ENCODE data around the gene INPP5F. TPM values are rescaled to one million over a fixed set of nuclear protein-coding genes. Genes with fewer than 3 reads are reported as not detected.

INPP5F gene
- total and polyA plus RNA-seq, 10 of the 15 experiments (the other 5 are each of a cell fraction or from before 2014, with no cell fraction given), result 6.0 to 49.3 (median 34.3) TPM

DNA sequence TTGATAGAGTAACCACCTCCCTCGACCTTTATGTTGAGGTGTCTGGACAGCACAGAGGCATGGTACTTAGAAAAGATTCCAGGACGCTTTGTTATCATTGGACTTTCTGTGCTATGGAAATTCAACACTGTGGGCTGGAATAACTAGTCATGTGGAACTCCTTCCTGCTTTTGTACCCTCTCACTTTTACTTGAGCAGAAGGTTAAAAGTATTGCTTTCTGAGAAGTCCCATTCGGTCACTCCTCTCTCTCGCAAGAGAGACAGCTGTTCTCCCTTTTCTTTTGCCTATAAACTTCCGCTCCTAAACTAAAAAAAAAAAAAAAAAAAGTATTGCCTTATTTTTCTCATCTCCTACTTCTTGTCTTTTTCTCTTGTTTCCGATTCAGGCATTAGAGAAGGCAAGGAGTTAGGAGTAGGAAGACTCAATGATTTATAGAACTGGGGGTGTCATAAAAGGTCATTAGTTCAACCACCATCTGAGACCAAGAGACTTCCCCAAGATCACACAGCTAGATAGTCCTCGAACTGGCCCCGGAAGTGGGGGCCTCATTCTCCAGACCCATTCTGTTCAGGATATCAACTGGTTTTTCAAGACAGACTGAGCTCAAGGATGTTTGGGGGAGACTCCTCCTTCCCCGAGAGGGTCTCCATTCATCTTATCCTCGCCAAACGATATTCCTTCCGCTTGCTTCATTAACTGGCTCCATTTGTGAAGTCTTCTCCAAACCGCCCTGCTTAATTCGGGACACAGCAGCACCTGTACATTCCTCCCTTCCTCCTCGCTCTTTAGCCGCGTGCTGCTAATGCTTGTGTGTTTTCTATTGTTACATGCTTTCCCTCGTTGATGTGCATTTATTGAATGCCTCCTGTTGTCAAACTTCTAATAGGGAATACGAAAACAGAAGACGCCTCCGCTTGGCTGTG is 995 bp upstream of the INPP5F start:
- peak; percentile 35 for ATAC-seq
- WGBS (ENCODE audit: insufficient coverage, insufficient replicate concordance, low lambda C conversion rate, missing lambda C conversion rate), result 3% methylated on average over 20 of the region's 21 CpGs
- intact Hi-C loops (cut with micrococcal nuclease; ENCODE audit: unreplicated experiment) (loop anchor here (1.0 kb wide), 2 partner anchors 16 to 21 kb away; no protein-coding TSS in a partner anchor), in situ Hi-C loops (cut with MboI) (no loop called here)
- DNase-seq (ENCODE audit: low read depth, low spot score), result no peak
- H3K27ac ChIP-seq (ENCODE audit: control insufficient read depth, insufficient read depth), result peak overlapping the region; percentile 82
- peak overlapping the region; percentile 76 for H2AFZ ChIP-seq (ENCODE audit: control insufficient read depth, low read depth, low read length)
- peaks cover 17% of the 10 kb centered on the region for H3K4me1 ChIP-seq (ENCODE audit: control insufficient read depth, insufficient read depth, low read length)
- ChIA-PET SMC1A (ENCODE audit: uncharacterized antibody, unreplicated experiment) (interaction anchor here (0.7 to 6.3 kb wide), 17 partner anchors 8 to 138 kb away, joined by 3 to 165 read pairs (median 5); no protein-coding TSS in a partner anchor), CTCF (interaction anchor here (0.6 to 6.2 kb wide), 17 partner anchors 8 to 641 kb away, joined by 3 to 68 read pairs (median 7); no protein-coding TSS in a partner anchor), RAD21 (ENCODE audit: unreplicated experiment) (interaction anchor here (0.6 to 8.5 kb wide), 18 partner anchors 10 to 599 kb away, joined by 3 to 143 read pairs (median 6); partner anchors contain the start of gene MCMBP), POLR2A (interaction anchor here (0.5 to 6.1 kb wide), 21 partner anchors 10 to 1680 kb away, joined by 3 to 85 read pairs (median 6); partner anchors contain the start of gene MCMBP)
- H3K36me3 ChIP-seq (ENCODE audit: control insufficient read depth in 2 of 2, insufficient read depth in 2 of 2, low read length in 1 of 2), result no peaks in the 10 kb centered on the region
- peak overlapping the region; percentile 95 for H3K4me2 ChIP-seq (ENCODE audit: control insufficient read depth, insufficient read depth)
- H3K79me2 ChIP-seq (ENCODE audit: control insufficient read depth, insufficient read depth, low read length), result peaks cover 1% of the 10 kb centered on the region; the same call in 1 of the 2 replicates
- TSS peak; percentile 94 for BruUV-seq (replicated peaks)
- H4K20me1 ChIP-seq (ENCODE audit: control insufficient read depth, insufficient read depth), result no peaks in the 10 kb centered on the region
- peak; percentile 78 for FAIRE-seq
- H3K27me3 ChIP-seq (replicated peaks in 1 of 2; ENCODE audit: control insufficient read depth in 2 of 2, insufficient read depth in 2 of 2, low read length in 1 of 2), result no peaks in the 10 kb centered on the region
- peak overlapping the region; percentile 64 for H3K4me3 ChIP-seq
- no peaks in the 10 kb centered on the region for H3K9me3 ChIP-seq (replicated peaks; ENCODE audit: control insufficient read depth, insufficient read depth, low read length)
- H3K9ac ChIP-seq (ENCODE audit: control insufficient read depth, insufficient read depth, low read length), result peak overlapping the region; percentile 78
- TF ChIP-seq, protein P1, sequence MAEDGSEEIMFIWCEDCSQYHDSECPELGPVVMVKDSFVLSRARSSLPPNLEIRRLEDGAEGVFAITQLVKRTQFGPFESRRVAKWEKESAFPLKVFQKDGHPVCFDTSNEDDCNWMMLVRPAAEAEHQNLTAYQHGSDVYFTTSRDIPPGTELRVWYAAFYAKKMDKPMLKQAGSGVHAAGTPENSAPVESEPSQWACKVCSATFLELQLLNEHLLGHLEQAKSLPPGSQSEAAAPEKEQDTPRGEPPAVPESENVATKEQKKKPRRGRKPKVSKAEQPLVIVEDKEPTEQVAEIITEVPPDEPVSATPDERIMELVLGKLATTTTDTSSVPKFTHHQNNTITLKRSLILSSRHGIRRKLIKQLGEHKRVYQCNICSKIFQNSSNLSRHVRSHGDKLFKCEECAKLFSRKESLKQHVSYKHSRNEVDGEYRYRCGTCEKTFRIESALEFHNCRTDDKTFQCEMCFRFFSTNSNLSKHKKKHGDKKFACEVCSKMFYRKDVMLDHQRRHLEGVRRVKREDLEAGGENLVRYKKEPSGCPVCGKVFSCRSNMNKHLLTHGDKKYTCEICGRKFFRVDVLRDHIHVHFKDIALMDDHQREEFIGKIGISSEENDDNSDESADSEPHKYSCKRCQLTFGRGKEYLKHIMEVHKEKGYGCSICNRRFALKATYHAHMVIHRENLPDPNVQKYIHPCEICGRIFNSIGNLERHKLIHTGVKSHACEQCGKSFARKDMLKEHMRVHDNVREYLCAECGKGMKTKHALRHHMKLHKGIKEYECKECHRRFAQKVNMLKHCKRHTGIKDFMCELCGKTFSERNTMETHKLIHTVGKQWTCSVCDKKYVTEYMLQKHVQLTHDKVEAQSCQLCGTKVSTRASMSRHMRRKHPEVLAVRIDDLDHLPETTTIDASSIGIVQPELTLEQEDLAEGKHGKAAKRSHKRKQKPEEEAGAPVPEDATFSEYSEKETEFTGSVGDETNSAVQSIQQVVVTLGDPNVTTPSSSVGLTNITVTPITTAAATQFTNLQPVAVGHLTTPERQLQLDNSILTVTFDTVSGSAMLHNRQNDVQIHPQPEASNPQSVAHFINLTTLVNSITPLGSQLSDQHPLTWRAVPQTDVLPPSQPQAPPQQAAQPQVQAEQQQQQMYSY (CRISPR knock-in tag; IDR thresholded peaks at IDR 0.05), result no peak
- TF ChIP-seq HDAC2 (IDR thresholded peaks at IDR 0.05) (no peak), JUND (IDR thresholded peaks at IDR 0.05; ENCODE audit: low read depth, low read length) (no peak), TCF3 (IDR thresholded peaks at IDR 0.05; ENCODE audit: borderline replicate concordance, insufficient read depth, low read depth, low read length) (no peak), MYB (IDR thresholded peaks at IDR 0.05; ENCODE audit: borderline replicate concordance, low read depth, low read length) (no peak), TCF12 (IDR thresholded peaks at IDR 0.05; ENCODE audit: low read depth, low read length) (no peak), CHD2 (IDR thresholded peaks at IDR 0.05; ENCODE audit: borderline replicate concordance, low read depth, low read length) (no peak), SREBF1 (IDR thresholded peaks at IDR 0.05; ENCODE audit: low read length) (no peak), BHLHE40 (IDR thresholded peaks at IDR 0.05; ENCODE audit: borderline replicate concordance in 1 of 2, low read depth in 2 of 2, low read length in 1 of 2) (no peak), HSF1 (IDR thresholded peaks at IDR 0.05; ENCODE audit: low read depth, low read length) (no peak), NBN (IDR thresholded peaks at IDR 0.05) (no peak)
- TF ChIP-seq, protein P2, sequence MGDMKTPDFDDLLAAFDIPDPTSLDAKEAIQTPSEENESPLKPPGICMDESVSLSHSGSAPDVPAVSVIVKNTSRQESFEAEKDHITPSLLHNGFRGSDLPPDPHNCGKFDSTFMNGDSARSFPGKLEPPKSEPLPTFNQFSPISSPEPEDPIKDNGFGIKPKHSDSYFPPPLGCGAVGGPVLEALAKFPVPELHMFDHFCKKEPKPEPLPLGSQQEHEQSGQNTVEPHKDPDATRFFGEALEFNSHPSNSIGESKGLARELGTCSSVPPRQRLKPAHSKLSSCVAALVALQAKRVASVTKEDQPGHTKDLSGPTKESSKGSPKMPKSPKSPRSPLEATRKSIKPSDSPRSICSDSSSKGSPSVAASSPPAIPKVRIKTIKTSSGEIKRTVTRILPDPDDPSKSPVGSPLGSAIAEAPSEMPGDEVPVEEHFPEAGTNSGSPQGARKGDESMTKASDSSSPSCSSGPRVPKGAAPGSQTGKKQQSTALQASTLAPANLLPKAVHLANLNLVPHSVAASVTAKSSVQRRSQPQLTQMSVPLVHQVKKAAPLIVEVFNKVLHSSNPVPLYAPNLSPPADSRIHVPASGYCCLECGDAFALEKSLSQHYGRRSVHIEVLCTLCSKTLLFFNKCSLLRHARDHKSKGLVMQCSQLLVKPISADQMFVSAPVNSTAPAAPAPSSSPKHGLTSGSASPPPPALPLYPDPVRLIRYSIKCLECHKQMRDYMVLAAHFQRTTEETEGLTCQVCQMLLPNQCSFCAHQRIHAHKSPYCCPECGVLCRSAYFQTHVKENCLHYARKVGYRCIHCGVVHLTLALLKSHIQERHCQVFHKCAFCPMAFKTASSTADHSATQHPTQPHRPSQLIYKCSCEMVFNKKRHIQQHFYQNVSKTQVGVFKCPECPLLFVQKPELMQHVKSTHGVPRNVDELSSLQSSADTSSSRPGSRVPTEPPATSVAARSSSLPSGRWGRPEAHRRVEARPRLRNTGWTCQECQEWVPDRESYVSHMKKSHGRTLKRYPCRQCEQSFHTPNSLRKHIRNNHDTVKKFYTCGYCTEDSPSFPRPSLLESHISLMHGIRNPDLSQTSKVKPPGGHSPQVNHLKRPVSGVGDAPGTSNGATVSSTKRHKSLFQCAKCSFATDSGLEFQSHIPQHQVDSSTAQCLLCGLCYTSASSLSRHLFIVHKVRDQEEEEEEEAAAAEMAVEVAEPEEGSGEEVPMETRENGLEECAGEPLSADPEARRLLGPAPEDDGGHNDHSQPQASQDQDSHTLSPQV (IDR thresholded peaks at IDR 0.05), result no peak
